Prostate gland (tissue), 2 donors: ENCODE data around the gene CENPN. TPM values are rescaled to one million over a fixed set of nuclear protein-coding genes. Genes with fewer than 3 reads are reported as not detected.
A peak's percentile ranks its signal among the peaks of the same experiment; 100 is the strongest.

ENCODE experiments used
- DNase-seq: peaks from one replicate; pipeline ENCODE4 v3.0.0-alpha.2; 2019; ENCODE audit warnings: low spot score
- H3K27ac ChIP-seq, 2 donors: fragments of 200-600 bp; sonication (generic); 2 replicates each; pipeline ENCODE4 v1.5.1; 2017 to 2019
- H3K27me3 ChIP-seq: fragments of 200-600 bp; sonication (generic); replicated peaks from 2 replicates; pipeline ENCODE4 v1.5.1; 2019; ENCODE audit not compliant: insufficient read depth
- H3K36me3 ChIP-seq, 2 donors: fragments of 200-600 bp; sonication (generic); 1 replicate in 1 of 2; 2 replicates in 1 of 2; pipeline versions ENCODE4 v1.5.1 to v1.8.1; 2017 to 2019
- H3K4me1 ChIP-seq: fragments of 200-600 bp; sonication (generic); replicated peaks from 2 replicates; pipeline ENCODE4 v1.5.1; 2019
- H3K4me3 ChIP-seq, 2 donors: fragments of 200-600 bp; sonication (generic); 2 replicates each; pipeline ENCODE4 v1.5.1; 2017 to 2019
- H3K9me3 ChIP-seq: fragments of 200-600 bp; sonication (generic); 2 replicates; pipeline ENCODE4 v1.5.1; 2017
- CTCF ChIP-seq, 4 experiments: fragments of 200-600 bp in 2 of 4; fragments of 450-650 bp in 2 of 4; sonication (generic) in 2 of 4; IDR thresholded peaks; 1 replicate in 3 of 4; 2 replicates in 1 of 4; pipeline ENCODE4 v1.5.1; 2016 to 2019; ENCODE audit warnings: antibody characterized with exemption in 4 of 4, mild to moderate bottlenecking in 2 of 4, moderate library complexity in 2 of 4
- POLR2A ChIP-seq: fragments of 450-650 bp; IDR thresholded peaks from one replicate; pipeline ENCODE4 v1.6.1; 2016; ENCODE audit warnings: antibody characterized with exemption, mild to moderate bottlenecking
- POLR2AphosphoS5 ChIP-seq: sonication (generic); formaldehyde crosslinking; IDR thresholded peaks from one replicate; pipeline ENCODE4 v1.6.1; 2017; ENCODE audit warnings: antibody characterized with exemption
- WGBS: methylation state at CpG from one replicate; pipeline ENCODE4 v1.1.5; 2018; 5-methylcytosine and 5-hydroxymethylcytosine counted together
- intact Hi-C: fragments of 100-400 bp; cut with DNase I; formaldehyde crosslinking; loops from one replicate; pipeline ENCODE4 v1.14.2; 2022
- total RNA-seq, 2 donors: library from RNA; depleted of rRNA; stranded (reverse); fragments of >200 nt; gene quantifications; one replicate each; pipeline ENCODE4 v1.1.0, GENCODE V29; 2016

CENPN gene
- total RNA-seq, 2 donors from 2014 or later: 40.6 to 103 TPM

- no peak for DNase-seq
- Histone ChIP-seq H3K36me3 (no peaks in the 10 kb centered on the region), H3K27ac (no peak overlapping the region), H3K4me3 (peak overlapping the region; percentile 86 to 99), H3K4me1 (peaks cover 11% of the 10 kb centered on the region), H3K9me3 (no peaks in the 10 kb centered on the region), H3K27me3 (no peaks in the 10 kb centered on the region)
- WGBS: 95% methylated on average over 12 of the region's 12 CpGs
- no peak for TF ChIP-seq POLR2AphosphoS5
- TF ChIP-seq CTCF (IDR thresholded peaks at IDR 0.05): no peak
- no peak for TF ChIP-seq POLR2A
- intact Hi-C loops: loop anchor here (10.0 kb wide), 1 partner anchor 66 kb away; the partner anchor contains the start of gene C16orf46
Observed at GRCh38 chr16:81008505-81008789, 1.4 kb downstream of the CENPN start.

- DNase-seq: no peak
- Histone ChIP-seq H3K27ac (no peak overlapping the region), H3K36me3 (peaks cover 3 to 7% of the 10 kb centered on the region in 2 donors), H3K4me1 (no peaks in the 10 kb centered on the region), H3K9me3 (no peaks in the 10 kb centered on the region), H3K27me3 (no peaks in the 10 kb centered on the region), H3K4me3 (no peak overlapping the region)
- WGBS: 74% methylated on average over 3 of the region's 3 CpGs
- intact Hi-C loops: no loop called here
- TF ChIP-seq CTCF (IDR thresholded peaks at IDR 0.05): no peak
- TF ChIP-seq POLR2A: no peak
- no peak for TF ChIP-seq POLR2AphosphoS5
Observed at GRCh38 chr16:81012974-81013373, 6.0 kb downstream of the CENPN start.

GRCh38 chr16:81014672-81015071 lies 7.7 kb downstream of the CENPN start:
- no peak for TF ChIP-seq POLR2AphosphoS5
- no peak for TF ChIP-seq CTCF (IDR thresholded peaks at IDR 0.05)
- 92% methylated on average over 2 of the region's 2 CpGs for WGBS
- intact Hi-C loops: no loop called here
- H3K9me3 ChIP-seq: no peaks in the 10 kb centered on the region
- H3K36me3 ChIP-seq: peaks cover 3 to 7% of the 10 kb centered on the region in 2 donors
- H3K4me3 ChIP-seq: no peak overlapping the region
- H3K27ac ChIP-seq: no peak overlapping the region
- no peaks in the 10 kb centered on the region for H3K4me1 ChIP-seq
- no peak for DNase-seq
- H3K27me3 ChIP-seq: no peaks in the 10 kb centered on the region

- intact Hi-C loops: no loop called here
- Histone ChIP-seq H3K4me1 (no peaks in the 10 kb centered on the region), H3K36me3 (peaks cover 3 to 7% of the 10 kb centered on the region in 2 donors), H3K4me3 (no peak overlapping the region), H3K27me3 (no peaks in the 10 kb centered on the region), H3K9me3 (no peaks in the 10 kb centered on the region), H3K27ac (no peak overlapping the region)
- TF ChIP-seq POLR2A: no peak
- no peak for TF ChIP-seq POLR2AphosphoS5
- TF ChIP-seq CTCF (IDR thresholded peaks at IDR 0.05): no peak
- 95% methylated on average over 2 of the region's 2 CpGs for WGBS
- DNase-seq: no peak
Observed at GRCh38 chr16:81018496-81018895, 11.5 kb downstream of the CENPN start.

GRCh38 chr16:81026429-81026828 lies 19.4 kb downstream of the CENPN start:
- Histone ChIP-seq H3K36me3 (no peaks in the 10 kb centered on the region), H3K27ac (no peak overlapping the region), H3K27me3 (no peaks in the 10 kb centered on the region), H3K9me3 (no peaks in the 10 kb centered on the region), H3K4me1 (no peaks in the 10 kb centered on the region), H3K4me3 (no peak overlapping the region)
- WGBS: 90% methylated on average over 4 of the region's 4 CpGs
- no peak for DNase-seq
- TF ChIP-seq POLR2AphosphoS5: no peak
- TF ChIP-seq CTCF (IDR thresholded peaks at IDR 0.05): no peak
- TF ChIP-seq POLR2A: no peak
- intact Hi-C loops: no loop called here
